Lower leg skin (tissue), 4 donors: ENCODE results near the gene STK4. TPM values are rescaled to one million over a fixed set of nuclear protein-coding genes. Genes with fewer than 3 reads are reported as not detected.

Experiments
- DNase-seq, 2 donors: peaks; one replicate each; pipeline ENCODE4 v3.0.0-alpha.2; 2019; ENCODE audit warnings: low spot score in 2 of 2
- H3K4me3 ChIP-seq: fragments of 200-600 bp; sonication (generic); 2 replicates; pipeline ENCODE4 v1.5.1; 2017; ENCODE audit warnings: mild to moderate bottlenecking, low read depth; ENCODE audit not compliant: poor library complexity, severe bottlenecking
- CTCF ChIP-seq, 3 donors: fragments of 450-650 bp; IDR thresholded peaks; one replicate each; pipeline ENCODE4 v1.5.1; 2016; ENCODE audit warnings: antibody characterized with exemption in 3 of 3, mild to moderate bottlenecking in 3 of 3, moderate library complexity in 2 of 3
- POLR2A ChIP-seq, 2 donors: fragments of 450-650 bp; IDR thresholded peaks; one replicate each; pipeline ENCODE4 v1.6.1; 2016 to 2017; ENCODE audit warnings: antibody characterized with exemption in 2 of 2, mild to moderate bottlenecking in 1 of 2, moderate library complexity in 1 of 2
- WGBS, 2 donors: methylation state at CpG; one replicate each; pipeline ENCODE4 v1.1.5; 2018; 5-methylcytosine and 5-hydroxymethylcytosine counted together
- intact Hi-C: fragments of 100-400 bp; cut with DNase I; formaldehyde crosslinking; loops from one replicate; pipeline ENCODE4 v1.15.0; 2023; ENCODE audit warnings: low total_unique reads
- total RNA-seq, 4 donors: library from RNA; depleted of rRNA; stranded (reverse); fragments of >200 nt; gene quantifications; one replicate each; pipeline ENCODE4 v1.1.0, GENCODE V29; 2016

Gene STK4
- total RNA-seq, 4 donors from 2014 or later, result 27.0 to 37.4 (median 28.2) TPM

GRCh38 chr20:45072066-45072465, 105.8 kb downstream of the STK4 start:
- 79 to 96% methylated on average over 1 of the region's 1 CpG for WGBS, 2 donors
- DNase-seq, result no peak
- intact Hi-C loops, result no loop called here

GRCh38 chr20:45073221-45073620, 106.9 kb downstream of the STK4 start:
- intact Hi-C loops, result no loop called here
- H3K4me3 ChIP-seq, result no peak overlapping the region
- no peak for DNase-seq
- TF ChIP-seq CTCF (IDR thresholded peaks at IDR 0.05), result no peak
- no peak for TF ChIP-seq POLR2A (IDR thresholded peaks at IDR 0.05)
- 73 to 82% methylated on average over 3 of the region's 3 CpGs for WGBS, 2 donors

More at GRCh38 chr20:45072066-45072465, 105.8 kb downstream of the STK4 start:
- TF ChIP-seq POLR2A (IDR thresholded peaks at IDR 0.05) (no peak), CTCF (IDR thresholded peaks at IDR 0.05) (no peak)
- no peak overlapping the region for H3K4me3 ChIP-seq

GRCh38 chr20:45077559-45077958, 111.2 kb downstream of the STK4 start:
- DNase-seq, result no peak
- TF ChIP-seq POLR2A (IDR thresholded peaks at IDR 0.05), result no peak
- TF ChIP-seq CTCF (IDR thresholded peaks at IDR 0.05), result no peak
- 89 to 99% methylated on average over 3 of the region's 3 CpGs for WGBS, 2 donors
- intact Hi-C loops, result no loop called here
- H3K4me3 ChIP-seq, result no peak overlapping the region

- TF ChIP-seq POLR2A (IDR thresholded peaks at IDR 0.05) (no peak), CTCF (IDR thresholded peaks at IDR 0.05) (no peak)
- WGBS, 2 donors, result 72 to 79% methylated on average over 5 of the region's 5 CpGs
- intact Hi-C loops, result no loop called here
- DNase-seq, result no peak
- no peak overlapping the region for H3K4me3 ChIP-seq
Observed at GRCh38 chr20:45080867-45081624, 114.7 kb downstream of the STK4 start.

- no peak for DNase-seq
- WGBS, 2 donors, result 93 to 97% methylated on average over 3 of the region's 3 CpGs
- TF ChIP-seq CTCF (IDR thresholded peaks at IDR 0.05) (no peak), POLR2A (IDR thresholded peaks at IDR 0.05) (no peak)
- intact Hi-C loops, result no loop called here
- H3K4me3 ChIP-seq, result no peak overlapping the region
Observed at GRCh38 chr20:45082468-45082867, 116.2 kb downstream of the STK4 start.

GRCh38 chr20:45083127-45083526, 116.8 kb downstream of the STK4 start:
- 75 to 78% methylated on average over 1 of the region's 1 CpG for WGBS, 2 donors
- no peak overlapping the region for H3K4me3 ChIP-seq
- no peak for DNase-seq
- intact Hi-C loops, result no loop called here
- TF ChIP-seq POLR2A (IDR thresholded peaks at IDR 0.05) (no peak), CTCF (IDR thresholded peaks at IDR 0.05) (no peak)
